Transverse colon (tissue), 3 donors: Measurements from ENCODE around the gene LDLRAD1.

Experiments
- EP300 ChIP-seq: sonication (generic); formaldehyde crosslinking; IDR thresholded peaks from one replicate; pipeline ENCODE4 v1.6.1; 2017; ENCODE audit warnings: antibody characterized with exemption, low read depth
- POLR2A ChIP-seq: fragments of 450-650 bp; IDR thresholded peaks from one replicate; pipeline ENCODE4 v1.6.1; 2016; ENCODE audit warnings: antibody characterized with exemption, mild to moderate bottlenecking, moderate library complexity
- TF ChIP-seq, protein P1 (sequence below), 5 experiments: fragments of 200-600 bp in 3 of 5; fragments of 450-650 bp in 2 of 5; sonication (generic) in 3 of 5; IDR thresholded peaks; 1 replicate in 2 of 5; 2 replicates in 3 of 5; pipeline ENCODE4 v1.5.1; 2016 to 2017; ENCODE audit warnings: antibody characterized with exemption in 5 of 5, inconsistent platforms in 3 of 5, mild to moderate bottlenecking in 2 of 5, moderate library complexity in 1 of 5

DNA sequence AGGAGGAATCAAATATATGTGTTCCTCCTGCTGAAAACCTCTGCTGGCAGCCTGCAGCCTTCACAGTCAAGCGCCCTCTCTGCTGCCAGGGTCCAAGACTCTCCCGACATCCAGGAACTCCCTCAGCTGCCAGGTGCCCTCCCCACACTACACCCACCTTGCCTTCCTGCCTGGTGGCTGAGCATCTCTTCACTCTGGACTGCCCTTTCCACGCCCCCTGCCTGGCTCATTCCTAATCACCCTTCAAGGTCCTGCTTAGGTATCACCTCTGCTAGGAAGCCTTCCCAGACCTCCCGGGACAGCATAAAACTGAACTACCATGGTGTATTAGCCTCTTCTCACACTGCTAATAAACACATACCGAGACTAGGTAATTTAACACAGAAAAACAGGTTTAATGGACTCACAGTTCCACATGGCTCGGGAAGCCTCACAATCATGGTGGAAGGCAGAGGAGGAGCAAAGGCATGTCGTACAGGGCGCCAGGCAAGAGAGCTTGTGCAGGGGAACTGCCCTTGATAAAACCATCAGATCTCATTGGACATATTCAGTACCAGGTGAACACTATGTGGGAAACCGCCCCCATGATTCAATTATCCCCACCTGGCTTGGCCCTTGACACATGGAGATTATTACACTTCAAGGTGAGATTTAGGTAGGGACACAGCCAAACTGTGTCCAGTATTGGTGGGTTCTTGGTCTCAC lies 15.3 kb downstream of the LDLRAD1 start:
- TF ChIP-seq POLR2A (no peak), EP300 (no peak)
- TF ChIP-seq, protein P1, sequence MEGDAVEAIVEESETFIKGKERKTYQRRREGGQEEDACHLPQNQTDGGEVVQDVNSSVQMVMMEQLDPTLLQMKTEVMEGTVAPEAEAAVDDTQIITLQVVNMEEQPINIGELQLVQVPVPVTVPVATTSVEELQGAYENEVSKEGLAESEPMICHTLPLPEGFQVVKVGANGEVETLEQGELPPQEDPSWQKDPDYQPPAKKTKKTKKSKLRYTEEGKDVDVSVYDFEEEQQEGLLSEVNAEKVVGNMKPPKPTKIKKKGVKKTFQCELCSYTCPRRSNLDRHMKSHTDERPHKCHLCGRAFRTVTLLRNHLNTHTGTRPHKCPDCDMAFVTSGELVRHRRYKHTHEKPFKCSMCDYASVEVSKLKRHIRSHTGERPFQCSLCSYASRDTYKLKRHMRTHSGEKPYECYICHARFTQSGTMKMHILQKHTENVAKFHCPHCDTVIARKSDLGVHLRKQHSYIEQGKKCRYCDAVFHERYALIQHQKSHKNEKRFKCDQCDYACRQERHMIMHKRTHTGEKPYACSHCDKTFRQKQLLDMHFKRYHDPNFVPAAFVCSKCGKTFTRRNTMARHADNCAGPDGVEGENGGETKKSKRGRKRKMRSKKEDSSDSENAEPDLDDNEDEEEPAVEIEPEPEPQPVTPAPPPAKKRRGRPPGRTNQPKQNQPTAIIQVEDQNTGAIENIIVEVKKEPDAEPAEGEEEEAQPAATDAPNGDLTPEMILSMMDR (IDR thresholded peaks at IDR 0.05): no peak
